Measurements from ENCODE around the gene ASPSCR1.

DNA sequence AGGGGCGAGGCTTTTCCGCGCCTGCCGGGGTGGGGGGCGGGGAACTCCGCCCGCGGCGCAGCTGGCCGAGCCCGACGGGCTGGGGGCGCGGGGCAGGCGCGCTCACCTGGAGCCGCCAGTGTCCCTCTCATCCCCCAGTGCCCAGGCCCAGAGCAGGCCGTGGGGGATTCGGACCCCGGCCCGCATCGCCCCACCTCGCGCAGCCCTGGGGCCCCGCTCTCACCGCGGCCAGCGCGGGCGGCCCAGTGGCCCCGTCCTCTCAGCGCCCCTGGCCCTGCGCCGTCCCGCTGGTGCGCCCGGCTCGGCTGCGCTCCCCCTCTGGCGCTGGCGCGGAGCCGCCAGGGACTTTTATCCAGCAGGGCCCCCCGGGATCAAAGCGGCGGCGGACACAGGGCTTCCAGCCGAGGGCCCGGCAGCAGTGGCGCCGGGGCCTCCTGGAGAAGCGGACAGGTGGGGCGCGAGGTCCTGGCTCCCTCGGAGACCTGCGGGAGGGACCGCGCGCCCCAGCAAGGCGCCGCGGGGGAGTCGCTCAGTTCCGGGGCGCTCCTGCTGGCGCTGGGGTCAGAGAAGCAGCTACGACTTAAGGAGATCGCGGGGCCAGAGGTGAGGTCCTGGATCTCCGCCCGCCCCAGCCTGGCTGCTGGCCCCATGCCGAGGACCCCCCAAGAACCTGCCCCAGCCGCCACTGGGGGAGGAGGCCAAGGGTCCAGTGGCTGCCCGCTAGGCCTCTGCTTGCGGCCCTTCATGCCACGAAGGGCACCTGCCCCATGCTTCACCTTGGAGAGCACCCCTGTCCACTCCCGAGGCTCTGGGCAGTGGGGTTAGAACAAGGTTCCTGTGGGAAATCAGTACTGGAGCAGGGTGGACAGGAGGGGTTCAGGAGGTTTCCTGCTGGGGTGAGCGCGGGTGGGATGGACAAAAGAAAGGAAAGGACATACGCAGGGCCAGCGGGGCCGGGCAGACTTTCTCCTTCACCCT, 15.6 kb upstream of the ASPSCR1 start:
- TF ChIP-seq ZNF777 (CRISPR knock-in tag; IDR thresholded peaks at IDR 0.05) (0 out of 2 replicates have a peak, but pooled peaks have one; percentile 57), ZNF747 (CRISPR knock-in tag; IDR thresholded peaks at IDR 0.05; ENCODE audit: borderline replicate concordance) (no peak), TCF7 (IDR thresholded peaks at IDR 0.05; ENCODE audit: low read depth) (no peak)
- TF ChIP-seq, protein P1, sequence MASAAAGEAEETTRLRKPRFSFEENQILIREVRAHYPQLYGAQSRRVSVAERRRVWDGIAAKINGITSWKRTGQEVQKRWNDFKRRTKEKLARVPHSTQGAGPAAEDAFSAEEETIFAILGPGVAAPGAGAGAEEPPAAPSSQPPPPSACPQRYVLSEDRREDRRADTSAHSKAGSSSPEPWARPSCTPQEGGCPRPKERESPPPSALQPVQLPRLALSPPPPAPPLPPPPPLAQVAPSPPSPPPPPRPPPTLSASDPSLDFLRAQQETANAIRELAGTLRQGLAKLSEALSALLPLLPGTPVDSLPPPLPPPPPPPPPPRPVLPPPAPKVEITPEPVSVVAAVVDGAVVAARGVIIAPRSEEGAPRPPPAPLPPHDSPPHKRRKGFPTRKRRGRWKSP (CRISPR knock-in tag; IDR thresholded peaks at IDR 0.05) = no peak
